ENCODE measurements around the gene FCHSD2.

- no peak for TF ChIP-seq CTCF (IDR thresholded peaks at IDR 0.05; ENCODE audit: extremely low read depth in 1 of 2, insufficient read depth in 1 of 2, low read depth in 1 of 2, low read length in 2 of 2)
- no peak for TF ChIP-seq POLR2A (IDR thresholded peaks at IDR 0.05; ENCODE audit: low read depth, low read length)
- TF ChIP-seq POLR2AphosphoS5 (IDR thresholded peaks at IDR 0.05; ENCODE audit: insufficient read depth, low read depth, low read length) = no peak
These were observed 212.1 kb downstream of the FCHSD2 start for GRCh38 chr11:72930008-72930407.

Data from endothelial cell of umbilical vein (primary cell).